ENCODE data around the gene TBC1D8.
A peak's percentile ranks its signal among the peaks of the same experiment; 100 is the strongest.

The TBC1D8 gene

DNA sequence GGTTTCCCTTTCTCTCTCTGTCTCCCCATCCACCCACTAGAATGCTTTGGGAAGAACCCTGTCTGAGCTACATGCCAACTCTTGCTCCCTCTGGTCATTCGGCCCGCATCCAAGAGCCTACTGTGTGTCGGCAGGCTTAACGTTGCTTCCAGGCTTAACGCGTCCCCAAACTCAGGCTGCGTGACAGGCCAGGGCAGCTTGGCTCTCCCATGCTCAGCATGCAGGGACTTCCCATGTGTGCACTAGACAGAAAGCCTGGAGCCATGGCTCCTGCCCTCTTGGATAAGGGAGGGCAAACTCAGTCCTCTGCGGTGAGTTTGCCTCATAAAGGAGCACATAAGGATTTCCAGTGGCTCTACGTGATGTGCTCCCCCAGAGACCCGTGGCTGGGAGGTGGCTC is 105.9 kb downstream of the TBC1D8 start:
- TF ChIP-seq, protein P1, sequence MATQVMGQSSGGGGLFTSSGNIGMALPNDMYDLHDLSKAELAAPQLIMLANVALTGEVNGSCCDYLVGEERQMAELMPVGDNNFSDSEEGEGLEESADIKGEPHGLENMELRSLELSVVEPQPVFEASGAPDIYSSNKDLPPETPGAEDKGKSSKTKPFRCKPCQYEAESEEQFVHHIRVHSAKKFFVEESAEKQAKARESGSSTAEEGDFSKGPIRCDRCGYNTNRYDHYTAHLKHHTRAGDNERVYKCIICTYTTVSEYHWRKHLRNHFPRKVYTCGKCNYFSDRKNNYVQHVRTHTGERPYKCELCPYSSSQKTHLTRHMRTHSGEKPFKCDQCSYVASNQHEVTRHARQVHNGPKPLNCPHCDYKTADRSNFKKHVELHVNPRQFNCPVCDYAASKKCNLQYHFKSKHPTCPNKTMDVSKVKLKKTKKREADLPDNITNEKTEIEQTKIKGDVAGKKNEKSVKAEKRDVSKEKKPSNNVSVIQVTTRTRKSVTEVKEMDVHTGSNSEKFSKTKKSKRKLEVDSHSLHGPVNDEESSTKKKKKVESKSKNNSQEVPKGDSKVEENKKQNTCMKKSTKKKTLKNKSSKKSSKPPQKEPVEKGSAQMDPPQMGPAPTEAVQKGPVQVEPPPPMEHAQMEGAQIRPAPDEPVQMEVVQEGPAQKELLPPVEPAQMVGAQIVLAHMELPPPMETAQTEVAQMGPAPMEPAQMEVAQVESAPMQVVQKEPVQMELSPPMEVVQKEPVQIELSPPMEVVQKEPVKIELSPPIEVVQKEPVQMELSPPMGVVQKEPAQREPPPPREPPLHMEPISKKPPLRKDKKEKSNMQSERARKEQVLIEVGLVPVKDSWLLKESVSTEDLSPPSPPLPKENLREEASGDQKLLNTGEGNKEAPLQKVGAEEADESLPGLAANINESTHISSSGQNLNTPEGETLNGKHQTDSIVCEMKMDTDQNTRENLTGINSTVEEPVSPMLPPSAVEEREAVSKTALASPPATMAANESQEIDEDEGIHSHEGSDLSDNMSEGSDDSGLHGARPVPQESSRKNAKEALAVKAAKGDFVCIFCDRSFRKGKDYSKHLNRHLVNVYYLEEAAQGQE (IDR thresholded peaks at IDR 0.05; ENCODE audit: insufficient replicate concordance, low read depth): no peak
- TF ChIP-seq GABPA (IDR thresholded peaks at IDR 0.05; ENCODE audit: low read depth) (no peak), SPI1 (IDR thresholded peaks at IDR 0.05; ENCODE audit: borderline replicate concordance, low read depth) (no peak), POLR2AphosphoS5 (IDR thresholded peaks at IDR 0.05; ENCODE audit: low read depth) (no peak)
- TF ChIP-seq, protein P2, sequence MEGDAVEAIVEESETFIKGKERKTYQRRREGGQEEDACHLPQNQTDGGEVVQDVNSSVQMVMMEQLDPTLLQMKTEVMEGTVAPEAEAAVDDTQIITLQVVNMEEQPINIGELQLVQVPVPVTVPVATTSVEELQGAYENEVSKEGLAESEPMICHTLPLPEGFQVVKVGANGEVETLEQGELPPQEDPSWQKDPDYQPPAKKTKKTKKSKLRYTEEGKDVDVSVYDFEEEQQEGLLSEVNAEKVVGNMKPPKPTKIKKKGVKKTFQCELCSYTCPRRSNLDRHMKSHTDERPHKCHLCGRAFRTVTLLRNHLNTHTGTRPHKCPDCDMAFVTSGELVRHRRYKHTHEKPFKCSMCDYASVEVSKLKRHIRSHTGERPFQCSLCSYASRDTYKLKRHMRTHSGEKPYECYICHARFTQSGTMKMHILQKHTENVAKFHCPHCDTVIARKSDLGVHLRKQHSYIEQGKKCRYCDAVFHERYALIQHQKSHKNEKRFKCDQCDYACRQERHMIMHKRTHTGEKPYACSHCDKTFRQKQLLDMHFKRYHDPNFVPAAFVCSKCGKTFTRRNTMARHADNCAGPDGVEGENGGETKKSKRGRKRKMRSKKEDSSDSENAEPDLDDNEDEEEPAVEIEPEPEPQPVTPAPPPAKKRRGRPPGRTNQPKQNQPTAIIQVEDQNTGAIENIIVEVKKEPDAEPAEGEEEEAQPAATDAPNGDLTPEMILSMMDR (IDR thresholded peaks at IDR 0.05; ENCODE audit: insufficient read depth, low read length): no peak
- DNase-seq (ENCODE audit: low read depth in 1 of 2, low spot score in 1 of 2): no peak
- no peaks in the 10 kb centered on the region for H3K27me3 ChIP-seq (ENCODE audit: insufficient read depth, poor library complexity, severe bottlenecking)

DNA sequence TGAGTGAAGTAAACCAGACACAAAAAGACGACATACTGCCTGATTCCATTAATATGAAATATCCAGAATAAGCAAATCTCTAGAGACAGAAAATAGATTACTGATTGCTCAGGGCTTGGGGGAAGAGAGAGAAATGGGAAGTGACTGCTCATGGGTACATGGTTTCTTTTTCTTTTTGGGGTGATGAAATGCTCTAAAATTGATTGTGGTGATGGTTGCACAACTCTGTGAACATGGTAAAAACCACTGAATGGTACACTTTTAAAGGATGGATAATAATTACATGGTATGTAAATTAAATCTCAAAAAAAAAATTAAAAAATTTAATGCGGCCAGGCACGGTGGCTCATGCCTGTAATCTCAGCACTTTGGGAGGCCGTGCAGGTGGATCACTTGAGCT is 109.8 kb downstream of the TBC1D8 start:
- DNase-seq (ENCODE audit: low read depth in 1 of 2, low spot score in 1 of 2): peak; percentile 42 to 69
- H3K27me3 ChIP-seq (ENCODE audit: insufficient read depth, poor library complexity, severe bottlenecking): no peaks in the 10 kb centered on the region
- H3K27ac ChIP-seq (replicated peaks): peak overlapping the region; percentile 23; the same call in 1 of the 2 replicates
- H3K4me3 ChIP-seq (replicated peaks; ENCODE audit: insufficient read depth, low read length): no peak overlapping the region
- TF ChIP-seq POLR2AphosphoS5 (IDR thresholded peaks at IDR 0.05; ENCODE audit: low read depth): no peak
- peak; percentile 94 for TF ChIP-seq SPI1 (IDR thresholded peaks at IDR 0.05; ENCODE audit: borderline replicate concordance, low read depth)

More for the DNA sequence above, 105.9 kb downstream of the TBC1D8 start:
- Histone ChIP-seq H3K27ac (replicated peaks) (no peak overlapping the region), H3K4me3 (replicated peaks; ENCODE audit: insufficient read depth, low read length) (no peak overlapping the region)

DNA sequence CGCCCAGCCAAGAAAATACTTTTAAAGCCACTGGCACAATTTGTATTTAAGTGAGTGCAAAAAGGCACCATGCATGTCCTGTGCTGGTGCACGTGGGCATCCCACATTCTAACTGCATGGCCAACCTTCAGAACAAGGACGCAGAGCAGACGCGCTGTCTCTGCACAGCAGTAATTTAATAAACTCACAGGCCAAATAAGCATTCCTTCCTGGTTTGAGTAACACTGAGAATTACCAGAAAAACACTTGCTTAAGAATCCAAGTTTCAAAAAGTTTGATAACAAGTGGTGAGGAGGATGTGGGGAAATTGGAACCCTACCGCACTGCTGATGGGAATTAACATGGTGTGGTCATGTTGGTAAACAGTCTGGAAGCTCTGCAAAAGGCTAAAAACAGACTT is 110.4 kb downstream of the TBC1D8 start:
- H3K27ac ChIP-seq (replicated peaks): no peak overlapping the region
- H3K27me3 ChIP-seq (ENCODE audit: insufficient read depth, poor library complexity, severe bottlenecking): no peaks in the 10 kb centered on the region
- TF ChIP-seq, protein P1 (IDR thresholded peaks at IDR 0.05; ENCODE audit: insufficient replicate concordance, low read depth): no peak
- TF ChIP-seq POLR2AphosphoS5 (IDR thresholded peaks at IDR 0.05; ENCODE audit: low read depth) (no peak), GABPA (IDR thresholded peaks at IDR 0.05; ENCODE audit: low read depth) (no peak), SPI1 (IDR thresholded peaks at IDR 0.05; ENCODE audit: borderline replicate concordance, low read depth) (no peak)
- TF ChIP-seq, protein P2 (IDR thresholded peaks at IDR 0.05; ENCODE audit: insufficient read depth, low read length): no peak
- peak; percentile 18 to 39 for DNase-seq (ENCODE audit: low read depth in 1 of 2, low spot score in 1 of 2)
- no peak overlapping the region for H3K4me3 ChIP-seq (replicated peaks; ENCODE audit: insufficient read depth, low read length)

DNA sequence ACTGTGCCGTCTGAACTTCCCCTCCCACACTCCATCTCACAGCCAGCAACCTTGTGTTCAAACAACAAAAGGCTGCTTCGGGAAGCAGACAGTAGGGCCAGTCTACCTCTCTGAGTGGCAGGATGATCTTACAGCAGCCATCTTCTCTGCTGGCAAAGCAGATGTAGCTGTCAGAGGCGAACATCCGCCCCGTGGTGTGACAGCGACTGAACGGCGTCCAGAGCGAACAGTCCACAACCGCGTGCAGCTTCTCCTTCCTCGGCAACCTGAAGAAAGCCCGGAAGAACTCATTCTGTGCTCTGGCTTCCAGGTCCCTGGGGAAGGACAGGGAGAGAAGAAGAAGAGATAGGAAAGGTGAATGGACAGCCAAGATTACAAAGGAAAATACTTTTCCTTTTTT is 111.1 kb downstream of the TBC1D8 start:
- no peaks in the 10 kb centered on the region for H3K27me3 ChIP-seq (ENCODE audit: insufficient read depth, poor library complexity, severe bottlenecking)
- H3K4me3 ChIP-seq (replicated peaks; ENCODE audit: insufficient read depth, low read length): no peak overlapping the region
- DNase-seq (ENCODE audit: low read depth in 1 of 2, low spot score in 1 of 2): no peak
- H3K27ac ChIP-seq (replicated peaks): no peak overlapping the region
- TF ChIP-seq POLR2AphosphoS5 (IDR thresholded peaks at IDR 0.05; ENCODE audit: low read depth) (no peak), GABPA (IDR thresholded peaks at IDR 0.05; ENCODE audit: low read depth) (no peak), SPI1 (IDR thresholded peaks at IDR 0.05; ENCODE audit: borderline replicate concordance, low read depth) (no peak)
- TF ChIP-seq, protein P1 (IDR thresholded peaks at IDR 0.05; ENCODE audit: insufficient replicate concordance, low read depth): no peak
- TF ChIP-seq, protein P2 (IDR thresholded peaks at IDR 0.05; ENCODE audit: insufficient read depth, low read length): no peak

Measured in HL-60 (cell line).